ENCODE measurements around the gene RFTN1. TPM values are rescaled to one million over a fixed set of nuclear protein-coding genes. Genes with fewer than 3 reads are reported as not detected.

Gene RFTN1
- total RNA-seq, 2 experiments from 2014 or later: 81.8 to 152 TPM

- ChIA-PET POLR2A (interaction anchor here (0.6 to 1.5 kb wide), 10 partner anchors 8 to 1165 kb away, joined by 3 to 6 read pairs (median 4); no protein-coding TSS in a partner anchor), CTCF (ENCODE audit: unreplicated experiment) (interaction anchor here (1.0 kb wide), 1 partner anchor 9 kb away, joined by 3 read pairs; no protein-coding TSS in a partner anchor)
- H3K4me1 ChIP-seq (ENCODE audit: insufficient read depth, low read length, poor library complexity, severe bottlenecking): peaks cover 37% of the 10 kb centered on the region
- intact Hi-C loops (cut with micrococcal nuclease; ENCODE audit: unreplicated experiment): no loop called here
- H3K4me3 ChIP-seq (ENCODE audit: low read depth, low read length, poor library complexity, severe bottlenecking): no peak overlapping the region
- TF ChIP-seq CTCF (conservative IDR thresholded peaks at IDR 0.05; ENCODE audit: low read length) (no peak), EZH2phosphoT487 (IDR thresholded peaks at IDR 0.05; ENCODE audit: borderline replicate concordance, low read depth, low read length) (no peak)
- no TSS peak for BruUV-seq (replicated peaks)
- no peaks in the 10 kb centered on the region for H4K20me1 ChIP-seq (ENCODE audit: insufficient read depth, low read length)
- H3K9me3 ChIP-seq (ENCODE audit: low read length): no peaks in the 10 kb centered on the region; the same call in 1 of the 2 replicates
- no peak for DNase-seq (ENCODE audit: low spot score)
- peaks cover 99% of the 10 kb centered on the region for H3K79me2 ChIP-seq (ENCODE audit: insufficient read depth, low read depth, low read length)
- peaks cover 92% of the 10 kb centered on the region for H3K36me3 ChIP-seq (ENCODE audit: insufficient read depth, low read length)
- no peak overlapping the region for H3K4me2 ChIP-seq (ENCODE audit: low read length)
- no peak overlapping the region for H3K27ac ChIP-seq (ENCODE audit: low read depth, low read length, poor library complexity, severe bottlenecking)
- no peaks in the 10 kb centered on the region for H3K9me2 ChIP-seq (ENCODE audit: insufficient read depth, low read length)
- no peak overlapping the region for H2AFZ ChIP-seq (ENCODE audit: low read length)
Measured at GRCh38 chr3:16460886-16461285, 52.6 kb downstream of the RFTN1 start.

GRCh38 chr3:16460273-16460672 is 53.2 kb downstream of the RFTN1 start:
- Histone ChIP-seq H2AFZ (ENCODE audit: low read length) (no peak overlapping the region), H3K79me2 (ENCODE audit: insufficient read depth, low read depth, low read length) (peaks cover 99% of the 10 kb centered on the region), H4K20me1 (ENCODE audit: insufficient read depth, low read length) (no peaks in the 10 kb centered on the region), H3K4me1 (ENCODE audit: insufficient read depth, low read length, poor library complexity, severe bottlenecking) (peaks cover 37% of the 10 kb centered on the region), H3K36me3 (ENCODE audit: insufficient read depth, low read length) (peaks cover 91% of the 10 kb centered on the region), H3K9me2 (ENCODE audit: insufficient read depth, low read length) (no peaks in the 10 kb centered on the region), H3K27ac (ENCODE audit: low read depth, low read length, poor library complexity, severe bottlenecking) (no peak overlapping the region), H3K9me3 (ENCODE audit: low read length) (no peaks in the 10 kb centered on the region; the same call in 1 of the 2 replicates), H3K4me2 (ENCODE audit: low read length) (no peak overlapping the region), H3K4me3 (ENCODE audit: low read depth, low read length, poor library complexity, severe bottlenecking) (no peak overlapping the region)
- ChIA-PET POLR2A (interaction anchor here (0.8 to 0.9 kb wide), 2 partner anchors 22 kb away, joined by 3 read pairs; no protein-coding TSS in a partner anchor), CTCF (ENCODE audit: unreplicated experiment) (no interaction called here)
- TF ChIP-seq CTCF (conservative IDR thresholded peaks at IDR 0.05; ENCODE audit: low read length) (no peak), EZH2phosphoT487 (IDR thresholded peaks at IDR 0.05; ENCODE audit: borderline replicate concordance, low read depth, low read length) (no peak)
- intact Hi-C loops (cut with micrococcal nuclease; ENCODE audit: unreplicated experiment): no loop called here
- no TSS peak for BruUV-seq (replicated peaks)
- DNase-seq (ENCODE audit: low spot score): no peak

- no TSS peak for BruUV-seq (replicated peaks)
- H3K9me2 ChIP-seq (ENCODE audit: insufficient read depth, low read length): no peaks in the 10 kb centered on the region
- no peak overlapping the region for H3K4me3 ChIP-seq (ENCODE audit: low read depth, low read length, poor library complexity, severe bottlenecking)
- H4K20me1 ChIP-seq (ENCODE audit: insufficient read depth, low read length): no peaks in the 10 kb centered on the region
- H3K27ac ChIP-seq (ENCODE audit: low read depth, low read length, poor library complexity, severe bottlenecking): no peak overlapping the region
- no peak for TF ChIP-seq CTCF (conservative IDR thresholded peaks at IDR 0.05; ENCODE audit: low read length)
- TF ChIP-seq EZH2phosphoT487 (IDR thresholded peaks at IDR 0.05; ENCODE audit: borderline replicate concordance, low read depth, low read length): no peak
- H3K4me1 ChIP-seq (ENCODE audit: insufficient read depth, low read length, poor library complexity, severe bottlenecking): peaks cover 48% of the 10 kb centered on the region
- H3K36me3 ChIP-seq (ENCODE audit: insufficient read depth, low read length): peaks cover 93% of the 10 kb centered on the region
- no peaks in the 10 kb centered on the region; the same call in 1 of the 2 replicates for H3K9me3 ChIP-seq (ENCODE audit: low read length)
- no peak overlapping the region for H3K4me2 ChIP-seq (ENCODE audit: low read length)
- H2AFZ ChIP-seq (ENCODE audit: low read length): no peak overlapping the region
- POLR2A ChIA-PET: interaction anchor here (0.7 to 0.8 kb wide), 2 partner anchors 40 to 75 kb away, joined by 3 to 4 read pairs; no protein-coding TSS in a partner anchor
- CTCF ChIA-PET (ENCODE audit: unreplicated experiment): no interaction called here
- intact Hi-C loops (cut with micrococcal nuclease; ENCODE audit: unreplicated experiment): no loop called here
- no peak for DNase-seq (ENCODE audit: low spot score)
- H3K79me2 ChIP-seq (ENCODE audit: insufficient read depth, low read depth, low read length): peaks cover 99% of the 10 kb centered on the region
Measured at GRCh38 chr3:16456784-16457415, 56.6 kb downstream of the RFTN1 start.

Measured in OCI-LY7 (cell line).